ENCODE measurements around the gene PIAS2.

DNA sequence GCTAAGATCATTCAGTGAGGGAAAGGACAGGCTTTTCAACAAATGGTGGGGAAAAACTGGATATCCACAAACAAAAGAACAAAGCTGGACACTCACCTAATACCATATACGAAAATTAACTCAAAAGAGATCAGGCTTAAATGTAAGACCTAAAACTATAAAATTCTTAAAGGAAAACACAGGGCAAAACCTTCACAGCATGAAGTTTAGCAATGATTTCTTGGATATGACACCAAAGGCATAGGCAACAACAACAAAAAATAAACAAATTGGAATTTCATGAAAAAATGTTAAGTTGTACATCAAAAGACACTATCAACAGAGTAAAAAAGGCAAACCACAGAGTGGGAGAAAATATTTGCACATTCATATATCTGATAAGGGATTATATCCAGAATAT is 28.3 kb downstream of the PIAS2 start:
- TF ChIP-seq POLR2A (IDR thresholded peaks at IDR 0.05), result no peak
- TF ChIP-seq, protein P1, sequence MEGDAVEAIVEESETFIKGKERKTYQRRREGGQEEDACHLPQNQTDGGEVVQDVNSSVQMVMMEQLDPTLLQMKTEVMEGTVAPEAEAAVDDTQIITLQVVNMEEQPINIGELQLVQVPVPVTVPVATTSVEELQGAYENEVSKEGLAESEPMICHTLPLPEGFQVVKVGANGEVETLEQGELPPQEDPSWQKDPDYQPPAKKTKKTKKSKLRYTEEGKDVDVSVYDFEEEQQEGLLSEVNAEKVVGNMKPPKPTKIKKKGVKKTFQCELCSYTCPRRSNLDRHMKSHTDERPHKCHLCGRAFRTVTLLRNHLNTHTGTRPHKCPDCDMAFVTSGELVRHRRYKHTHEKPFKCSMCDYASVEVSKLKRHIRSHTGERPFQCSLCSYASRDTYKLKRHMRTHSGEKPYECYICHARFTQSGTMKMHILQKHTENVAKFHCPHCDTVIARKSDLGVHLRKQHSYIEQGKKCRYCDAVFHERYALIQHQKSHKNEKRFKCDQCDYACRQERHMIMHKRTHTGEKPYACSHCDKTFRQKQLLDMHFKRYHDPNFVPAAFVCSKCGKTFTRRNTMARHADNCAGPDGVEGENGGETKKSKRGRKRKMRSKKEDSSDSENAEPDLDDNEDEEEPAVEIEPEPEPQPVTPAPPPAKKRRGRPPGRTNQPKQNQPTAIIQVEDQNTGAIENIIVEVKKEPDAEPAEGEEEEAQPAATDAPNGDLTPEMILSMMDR (IDR thresholded peaks at IDR 0.05), result no peak
